Fibroblast of pulmonary artery (primary cell): ENCODE results near the gene LBH.

ENCODE experiments used
- DNase-seq: peaks from one replicate; pipeline ENCODE4 v3.0.0-alpha.2; 2010; ENCODE audit warnings: low read depth
- H3K4me3 ChIP-seq: replicated peaks from 2 replicates; pipeline ENCODE4 v1.5.1; 2011; ENCODE audit warnings: low read depth, mild to moderate bottlenecking, control low read depth, low read length, moderate library complexity
- TF ChIP-seq, protein P1 (sequence below): IDR thresholded peaks from 2 replicates; pipeline ENCODE4 v1.5.1; 2011; ENCODE audit warnings: mild to moderate bottlenecking, control low read depth, low read length, inconsistent platforms; ENCODE audit errors: missing control alignments

LBH gene

GRCh38 chr2:30231212-30231995 is at the start of gene LBH:
LBH (plus strand) TSS chr2:30231534; CDS start chr2:30231739, 205 bp downstream.
- peak within 1 kb of the TSS; percentile 62 for H3K4me3 ChIP-seq
- DNase-seq = peak; percentile 87
- TF ChIP-seq, protein P1, sequence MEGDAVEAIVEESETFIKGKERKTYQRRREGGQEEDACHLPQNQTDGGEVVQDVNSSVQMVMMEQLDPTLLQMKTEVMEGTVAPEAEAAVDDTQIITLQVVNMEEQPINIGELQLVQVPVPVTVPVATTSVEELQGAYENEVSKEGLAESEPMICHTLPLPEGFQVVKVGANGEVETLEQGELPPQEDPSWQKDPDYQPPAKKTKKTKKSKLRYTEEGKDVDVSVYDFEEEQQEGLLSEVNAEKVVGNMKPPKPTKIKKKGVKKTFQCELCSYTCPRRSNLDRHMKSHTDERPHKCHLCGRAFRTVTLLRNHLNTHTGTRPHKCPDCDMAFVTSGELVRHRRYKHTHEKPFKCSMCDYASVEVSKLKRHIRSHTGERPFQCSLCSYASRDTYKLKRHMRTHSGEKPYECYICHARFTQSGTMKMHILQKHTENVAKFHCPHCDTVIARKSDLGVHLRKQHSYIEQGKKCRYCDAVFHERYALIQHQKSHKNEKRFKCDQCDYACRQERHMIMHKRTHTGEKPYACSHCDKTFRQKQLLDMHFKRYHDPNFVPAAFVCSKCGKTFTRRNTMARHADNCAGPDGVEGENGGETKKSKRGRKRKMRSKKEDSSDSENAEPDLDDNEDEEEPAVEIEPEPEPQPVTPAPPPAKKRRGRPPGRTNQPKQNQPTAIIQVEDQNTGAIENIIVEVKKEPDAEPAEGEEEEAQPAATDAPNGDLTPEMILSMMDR = no peak

DNA sequence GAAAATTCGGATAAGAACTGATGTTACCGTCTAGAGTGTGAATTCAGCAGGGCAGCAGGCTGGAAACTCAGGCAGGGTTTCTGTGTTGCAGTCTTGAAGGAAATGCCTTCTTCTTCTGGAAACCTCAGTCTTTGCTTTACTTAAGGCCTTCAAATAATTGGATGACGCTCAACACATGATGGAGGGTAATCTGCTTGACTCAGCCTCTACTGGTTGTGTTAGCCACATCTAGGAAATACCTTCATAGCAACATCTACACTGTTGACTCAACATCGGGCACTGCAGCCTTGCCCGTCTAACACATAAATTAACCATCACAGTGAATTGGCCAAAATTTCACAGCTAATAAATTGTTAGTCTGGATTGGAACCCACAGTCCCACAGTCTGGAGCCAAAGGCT is 47.3 kb upstream of the LBH start:
- no peak overlapping the region for H3K4me3 ChIP-seq
- TF ChIP-seq, protein P1 = no peak
- no peak for DNase-seq

GRCh38 chr2:30185178-30185577 is 46.2 kb upstream of the LBH start:
- peak; percentile 49 for DNase-seq
- TF ChIP-seq, protein P1 = no peak
- H3K4me3 ChIP-seq = no peak overlapping the region

DNA sequence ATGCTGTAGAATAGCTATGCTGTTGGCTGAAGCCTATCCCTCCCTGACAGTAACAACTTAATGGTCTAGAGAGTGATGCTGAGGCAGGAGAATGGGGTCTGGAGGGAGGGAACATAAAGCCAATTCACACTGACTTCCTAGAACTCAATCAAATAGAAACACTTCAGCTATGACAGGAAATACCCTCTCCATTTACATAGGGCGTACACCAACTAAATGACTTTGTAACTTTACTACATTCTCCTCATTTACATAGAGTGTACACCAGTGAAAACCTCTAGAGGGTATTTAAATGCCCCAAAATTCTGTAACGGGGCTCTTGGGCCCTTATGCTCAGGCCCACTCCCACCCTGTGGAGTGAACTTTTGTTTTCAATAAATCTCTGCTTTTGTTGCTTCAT is 43.0 kb upstream of the LBH start:
- DNase-seq = no peak
- no peak overlapping the region for H3K4me3 ChIP-seq
- TF ChIP-seq, protein P1 = no peak

GRCh38 chr2:30190637-30191036 is 40.7 kb upstream of the LBH start:
- TF ChIP-seq, protein P1 = no peak
- no peak for DNase-seq

DNA sequence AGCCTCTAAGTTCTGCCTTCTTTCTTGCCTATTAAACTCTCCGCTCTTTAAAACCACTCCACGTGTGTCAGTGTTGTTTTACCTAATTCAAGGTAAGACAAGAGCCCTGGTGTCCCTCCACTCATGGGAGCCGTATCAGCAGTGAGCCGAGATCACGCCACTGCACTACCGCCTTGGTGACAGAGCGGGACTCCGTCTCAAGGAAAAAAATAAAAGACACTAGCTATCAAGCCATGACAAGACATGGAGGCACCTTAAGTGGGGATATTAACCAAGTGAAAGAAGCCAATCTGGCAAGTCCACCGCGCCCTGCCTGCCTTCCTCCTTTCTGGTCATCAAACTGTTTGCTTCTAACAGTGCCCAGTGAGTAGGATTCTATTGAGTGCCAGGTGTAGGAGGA is 40.2 kb upstream of the LBH start:
- TF ChIP-seq, protein P1 = no peak
- no peak for DNase-seq
- H3K4me3 ChIP-seq = no peak overlapping the region

More at GRCh38 chr2:30190637-30191036, 40.7 kb upstream of the LBH start:
- H3K4me3 ChIP-seq = no peak overlapping the region

GRCh38 chr2:30191819-30192271 is 39.5 kb upstream of the LBH start:
- no peak overlapping the region for H3K4me3 ChIP-seq
- DNase-seq = no peak
- TF ChIP-seq, protein P1 = no peak
